Fibroblast of skin of right biceps (primary cell): ENCODE data around the gene PJVK.
"Not testable (repeated sequence)": the region's sequence is repeated elsewhere in the genome, so short reads cannot be mapped to it uniquely, and the experiment has no call there.

ENCODE experiments used
- DNase-seq: peaks from one replicate; pipeline ENCODE4 v3.0.0-alpha.2; 2013

PJVK gene

GRCh38 chr2:178436662-178437061, 14.5 kb upstream of the PJVK start:
- DNase-seq, result no peak

GRCh38 chr2:178441426-178441825, 9.8 kb upstream of the PJVK start:
- peak; percentile 66 for DNase-seq

GRCh38 chr2:178448968-178449661, 2.1 kb upstream of the PJVK start:
- no peak for DNase-seq

- no peak for DNase-seq
Observed at GRCh38 chr2:178449700-178450523, 1.3 kb upstream of the PJVK start.

GRCh38 chr2:178450524-178450773, 729 bp upstream of the PJVK start:
- no peak for DNase-seq

- no peak for DNase-seq
Observed at GRCh38 chr2:178452334-178452733, 1.2 kb downstream of the PJVK start.

- no peak for DNase-seq
Observed at GRCh38 chr2:178452870-178453269, 1.7 kb downstream of the PJVK start.

GRCh38 chr2:178455947-178456346, 4.8 kb downstream of the PJVK start:
- peak; percentile 16 for DNase-seq

- no peak for DNase-seq
Observed at GRCh38 chr2:178457390-178457886, 6.3 kb downstream of the PJVK start.

- no peak for DNase-seq
Observed at GRCh38 chr2:178469219-178469849, 18.2 kb downstream of the PJVK start.

- DNase-seq, result not testable (repeated sequence)
Observed at GRCh38 chr2:178471313-178471712, 20.1 kb downstream of the PJVK start.

- no peak for DNase-seq
Observed at GRCh38 chr2:178473373-178473772, 22.2 kb downstream of the PJVK start.

- peak; percentile 35 for DNase-seq
Observed at GRCh38 chr2:178473931-178474330, 22.8 kb downstream of the PJVK start.

- no peak for DNase-seq
Observed at GRCh38 chr2:178474560-178474959, 23.4 kb downstream of the PJVK start.

- DNase-seq, result no peak
Observed at GRCh38 chr2:178476477-178476876, 25.3 kb downstream of the PJVK start.

- peak; percentile 13 for DNase-seq
Observed at GRCh38 chr2:178477443-178478129, 26.4 kb downstream of the PJVK start.

- peak; percentile 10 for DNase-seq
Observed at GRCh38 chr2:178478130-178478438, 26.9 kb downstream of the PJVK start.

GRCh38 chr2:178478439-178479274, 27.5 kb downstream of the PJVK start, which contains the start of gene FKBP7:
FKBP7 (minus strand) TSS chr2:178478600; CDS start chr2:178478499, 101 bp downstream.
- peak; percentile 84 for DNase-seq

- no peak for DNase-seq
Observed at GRCh38 chr2:178479275-178479616, 28.1 kb downstream of the PJVK start.

- DNase-seq, result peak; percentile 1
Observed at GRCh38 chr2:178479758-178480226, 28.6 kb downstream of the PJVK start.

GRCh38 chr2:178480227-178481181, 29.3 kb downstream of the PJVK start, which contains the start of gene PLEKHA3:
PLEKHA3 (plus strand) TSS chr2:178480457; CDS start chr2:178480870, 413 bp downstream.
- peak; percentile 94 for DNase-seq
